Pancreas (tissue), 10 donors: Measurements from ENCODE around the gene IGFN1. TPM values are rescaled to one million over a fixed set of nuclear protein-coding genes. Genes with fewer than 3 reads are reported as not detected.

Experiments
- ATAC-seq, 4 donors: fragments of 200-7000 bp; cut with Tn5 transposase; one replicate each; pipeline versions ENCODE4 v1.8.0 to v1.9.1; 2020; ENCODE audit warnings: mild to moderate bottlenecking in 4 of 4, moderate library complexity in 4 of 4
- DNase-seq, 6 donors: peaks; one replicate each; pipeline ENCODE4 v3.0.0-alpha.2; 2020
- FAIRE-seq: peaks from 2 replicates; lab custom pipeline; 2012; peaks lifted over from hg19 to GRCh38; lab: Jason Lieb, UNC
- H3K27ac ChIP-seq, 4 donors: fragments of 200-600 bp; sonication (generic); 1 replicate in 3 of 4; 2 replicates in 1 of 4; pipeline versions ENCODE4 v1.5.0 to v1.8.0; 2020
- H3K27me3 ChIP-seq, 4 donors: fragments of 200-600 bp; one replicate each; pipeline ENCODE4 v1.8.0; 2021
- H3K36me3 ChIP-seq, 3 donors: fragments of 200-600 bp; sonication (generic) in 1 of 3; one replicate each; pipeline versions ENCODE4 v1.5.0 to v1.8.0; 2020 to 2021
- H3K4me1 ChIP-seq, 3 donors: fragments of 200-600 bp; one replicate each; pipeline ENCODE4 v1.8.0; 2021
- H3K4me3 ChIP-seq, 4 donors: fragments of 200-600 bp; sonication (generic) in 2 of 4; one replicate each; pipeline versions ENCODE4 v1.5.0 to v1.8.0; 2020 to 2021
- H3K9me3 ChIP-seq, 4 donors: fragments of 200-600 bp; one replicate each; pipeline ENCODE4 v1.8.0; 2021
- CTCF ChIP-seq, 4 donors: fragments of 200-600 bp; sonication (generic) in 3 of 4; IDR thresholded peaks; one replicate each; pipeline versions ENCODE4 v1.5.0 to v1.8.0; 2021; ENCODE audit warnings: antibody characterized with exemption in 4 of 4
- whole genome bisulfite sequencing, 2 donors: extraction: QIAGEN DNeasy Blood & Tissue Kit; methylation state at CpG; one replicate each; pipeline ENCODE4 v1.1.7; 2013; 5-methylcytosine and 5-hydroxymethylcytosine counted together
- intact Hi-C, 3 donors: fragments of 100-400 bp; cut with DNase I; formaldehyde crosslinking; loops; one replicate each; pipeline versions ENCODE4 v1.11.1 to v1.14.2; 2022
- polyA plus RNA-seq, 2 donors: library from polyadenylated mRNA; stranded (reverse); fragments of 200-250 nt; gene quantifications; one replicate each; pipeline ENCODE4 v1.2.3, GENCODE V29; 2013
- total RNA-seq, 6 donors: library from RNA; stranded (reverse); fragmentation: NEBNext Ultra II Directional in 4 of 6; extraction: Animal tissue kit (Norgen Biotek cat#: 25700) in 4 of 6; gene quantifications; one replicate each; pipeline versions ENCODE4 v1.2.1 to v1.2.4, GENCODE V29; 2021 to 2023
- donor health status: healthy with polysubstance abuse.
- donor health status: DM: no; HTN: no; CAD: no; lungs with moderate emphysema.
- donor health status: DM: no; HTN: no; CAD: no.
- donor health status: control.
- donor health status: control.
- donor health status: Bipolar disorder and iron deficiency.
- donor health status: DM: yes; HTN: yes; CAD: no.
- donor health status: DM: no; HTN: no; CAD: no.
- donor health status: DM: no; HTN: no; CAD: no.
- donor health status: DM: yes; HTN: yes; CAD: no.

IGFN1 gene
- total RNA-seq = 10 to 100 TPM in 3 of 6 donors, 1 to 10 TPM in 3; 4.1 to 35.1 (median 10.0) TPM
- 10 to 100 TPM; 37.8 to 48.4 TPM for polyA plus RNA-seq

GRCh38 chr1:201190624-201191051, at the start of gene IGFN1:
TSS of gene IGFN1 (plus strand) at chr1:201190824. CDS start at chr1:201193294, 2,470 bp downstream.
- intact Hi-C loops = no loop called here
- no peak for FAIRE-seq
- Histone ChIP-seq H3K4me1 (no peaks in the 10 kb centered on the region), H3K36me3 (no peaks in the 10 kb centered on the region), H3K9me3 (no peaks in the 10 kb centered on the region), H3K27me3 (no peaks in the 10 kb centered on the region), H3K27ac (no peak within 1 kb of the TSS), H3K4me3 (no peak within 1 kb of the TSS)
- TF ChIP-seq CTCF (IDR thresholded peaks at IDR 0.05) = no peak
- ATAC-seq = peak in 1 of 4 donors; percentile 23
- WGBS, 2 donors = 65 to 74% methylated on average over 8 to 9 of the region's 9 CpGs
- peak in 1 of 6 donors; percentile 30 for DNase-seq

GRCh38 chr1:201140941-201141260, 49.7 kb upstream of the IGFN1 start:
- FAIRE-seq (no peak), DNase-seq (no peak), ATAC-seq (no peak)
- H3K4me3 ChIP-seq = no peak overlapping the region
- no peaks in the 10 kb centered on the region for H3K9me3 ChIP-seq
- H3K27ac ChIP-seq = no peak overlapping the region
- TF ChIP-seq CTCF (IDR thresholded peaks at IDR 0.05) = no peak
- intact Hi-C loops = no loop called here
- WGBS, 2 donors = 92 to 95% methylated on average over 8 of the region's 8 CpGs
- peaks cover 3 to 15% (median 10%) of the 10 kb centered on the region in 3 donors for H3K4me1 ChIP-seq
- H3K27me3 ChIP-seq = no peaks in the 10 kb centered on the region
- H3K36me3 ChIP-seq = peaks cover 0 to 43% (median 15%) of the 10 kb centered on the region in 3 donors

DNA sequence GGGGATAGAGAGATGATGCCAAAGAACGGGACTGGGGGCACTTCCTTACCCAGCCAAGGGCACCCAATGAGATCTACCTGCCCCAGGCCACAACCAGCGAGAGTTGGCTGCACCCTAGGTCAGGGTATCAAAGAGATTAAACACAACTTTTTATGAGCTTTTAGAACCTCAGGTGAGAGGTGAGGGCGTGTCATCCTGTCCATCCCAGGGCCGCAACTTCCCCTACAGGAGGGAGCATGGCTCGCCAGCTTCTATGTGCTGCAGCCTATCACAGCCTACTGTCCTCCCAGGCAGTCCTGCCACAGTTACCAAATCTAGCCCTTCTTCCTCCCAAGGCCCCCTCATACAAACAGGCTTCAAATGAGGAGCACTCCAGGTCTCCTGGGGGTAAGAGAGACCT, 49.2 kb upstream of the IGFN1 start:
- intact Hi-C loops = no loop called here
- no peak for FAIRE-seq
- Histone ChIP-seq H3K4me3 (no peak overlapping the region), H3K4me1 (peaks cover 3 to 15% (median 10%) of the 10 kb centered on the region in 3 donors), H3K36me3 (peaks cover 0 to 48% (median 19%) of the 10 kb centered on the region in 3 donors), H3K27me3 (no peaks in the 10 kb centered on the region), H3K9me3 (no peaks in the 10 kb centered on the region), H3K27ac (no peak overlapping the region)
- no peak for ATAC-seq
- 93 to 95% methylated on average over 5 of the region's 5 CpGs for WGBS, 2 donors
- DNase-seq = peak in 1 of 6 donors; percentile 26
- no peak for TF ChIP-seq CTCF (IDR thresholded peaks at IDR 0.05)

DNA sequence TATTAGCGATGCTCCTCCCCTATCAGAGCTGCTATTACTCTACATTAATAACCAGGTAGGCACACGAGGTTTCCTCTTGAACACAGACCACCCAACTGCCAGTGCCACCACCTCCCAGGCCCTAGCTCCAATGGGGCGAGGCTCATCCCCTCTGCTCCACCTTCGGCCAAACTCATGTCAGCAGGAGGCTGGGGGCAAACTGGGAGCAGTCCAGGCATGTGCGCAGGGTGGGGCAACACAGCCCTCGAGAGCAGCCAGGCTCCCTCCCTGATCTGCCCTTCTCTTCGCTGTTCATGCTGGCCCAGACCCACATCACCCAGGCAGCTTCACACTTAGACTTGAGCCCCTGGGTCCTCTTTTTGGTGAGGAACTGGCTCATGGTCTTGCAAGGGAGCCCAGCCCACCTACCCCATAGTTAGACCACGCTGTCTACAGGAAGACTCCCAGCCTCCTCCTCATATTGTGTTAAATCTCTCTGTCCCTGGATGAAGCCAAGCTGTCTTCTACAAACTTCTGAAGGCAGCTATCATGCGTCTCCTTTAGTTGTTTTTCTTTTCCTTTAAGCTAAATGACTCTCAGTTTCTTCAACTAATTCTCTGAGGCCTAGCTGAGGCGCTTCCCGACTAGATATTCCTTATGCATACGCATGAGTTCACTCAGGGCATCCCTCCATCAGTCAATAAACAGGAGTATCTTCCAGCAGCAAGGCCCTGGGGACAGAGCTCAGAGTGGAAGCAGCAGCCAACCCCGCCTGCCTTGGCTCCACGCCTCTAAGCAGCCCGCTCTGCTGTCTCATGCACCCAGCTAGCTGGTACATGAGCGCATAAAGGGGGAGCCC, 48.4 kb upstream of the IGFN1 start:
- H3K27ac ChIP-seq = no peak overlapping the region
- DNase-seq (peak in 1 of 6 donors; percentile 36), ATAC-seq (no peak), FAIRE-seq (no peak)
- peaks cover 0 to 12% (median 6%) of the 10 kb centered on the region in 3 donors for H3K4me1 ChIP-seq
- no peak overlapping the region for H3K4me3 ChIP-seq
- WGBS, 2 donors = 86 to 89% methylated on average over 16 of the region's 16 CpGs
- H3K36me3 ChIP-seq = peaks cover 0 to 56% (median 23%) of the 10 kb centered on the region in 3 donors
- intact Hi-C loops = no loop called here
- no peaks in the 10 kb centered on the region for H3K27me3 ChIP-seq
- no peaks in the 10 kb centered on the region for H3K9me3 ChIP-seq
- no peak for TF ChIP-seq CTCF (IDR thresholded peaks at IDR 0.05)
